Uterus (tissue), 2 donors: ENCODE data around the gene SYT2.

ENCODE experiments used
- POLR2A ChIP-seq, 2 donors: fragments of 450-650 bp; IDR thresholded peaks; one replicate each; pipeline ENCODE4 v1.6.1; 2016; ENCODE audit warnings: antibody characterized with exemption in 2 of 2, mild to moderate bottlenecking in 1 of 2, moderate library complexity in 1 of 2
- TF ChIP-seq, protein P1 (sequence below), 4 experiments: fragments of 200-600 bp in 2 of 4; fragments of 450-650 bp in 2 of 4; sonication (generic) in 2 of 4; IDR thresholded peaks; one replicate each; pipeline ENCODE4 v1.5.1; 2016 to 2019; ENCODE audit warnings: antibody characterized with exemption in 4 of 4, mild to moderate bottlenecking in 2 of 4, moderate library complexity in 1 of 4

DNA sequence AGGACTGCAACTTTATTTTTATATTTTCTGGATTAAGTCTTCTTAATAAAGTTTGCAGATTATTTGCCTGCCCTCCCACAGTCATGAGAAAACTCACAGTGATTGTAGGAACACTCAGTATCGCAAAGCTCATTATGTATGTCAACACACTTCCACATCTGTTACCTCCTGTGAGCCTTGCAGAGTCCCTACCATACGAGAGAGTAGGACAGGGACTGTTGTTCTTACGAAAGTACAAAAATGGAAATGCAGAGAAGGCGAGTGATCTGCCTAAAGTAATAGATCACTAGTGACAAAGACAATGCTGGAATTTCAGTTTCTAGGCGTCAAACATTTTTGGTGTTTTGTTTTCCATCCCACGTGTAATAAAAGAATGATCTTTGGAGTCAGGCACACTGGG is 131.7 kb downstream of the SYT2 start:
- TF ChIP-seq, protein P1, sequence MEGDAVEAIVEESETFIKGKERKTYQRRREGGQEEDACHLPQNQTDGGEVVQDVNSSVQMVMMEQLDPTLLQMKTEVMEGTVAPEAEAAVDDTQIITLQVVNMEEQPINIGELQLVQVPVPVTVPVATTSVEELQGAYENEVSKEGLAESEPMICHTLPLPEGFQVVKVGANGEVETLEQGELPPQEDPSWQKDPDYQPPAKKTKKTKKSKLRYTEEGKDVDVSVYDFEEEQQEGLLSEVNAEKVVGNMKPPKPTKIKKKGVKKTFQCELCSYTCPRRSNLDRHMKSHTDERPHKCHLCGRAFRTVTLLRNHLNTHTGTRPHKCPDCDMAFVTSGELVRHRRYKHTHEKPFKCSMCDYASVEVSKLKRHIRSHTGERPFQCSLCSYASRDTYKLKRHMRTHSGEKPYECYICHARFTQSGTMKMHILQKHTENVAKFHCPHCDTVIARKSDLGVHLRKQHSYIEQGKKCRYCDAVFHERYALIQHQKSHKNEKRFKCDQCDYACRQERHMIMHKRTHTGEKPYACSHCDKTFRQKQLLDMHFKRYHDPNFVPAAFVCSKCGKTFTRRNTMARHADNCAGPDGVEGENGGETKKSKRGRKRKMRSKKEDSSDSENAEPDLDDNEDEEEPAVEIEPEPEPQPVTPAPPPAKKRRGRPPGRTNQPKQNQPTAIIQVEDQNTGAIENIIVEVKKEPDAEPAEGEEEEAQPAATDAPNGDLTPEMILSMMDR (IDR thresholded peaks at IDR 0.05), result no peak
- no peak for TF ChIP-seq POLR2A (IDR thresholded peaks at IDR 0.05)
